VCaP (cell line): ENCODE data around the gene TXNDC8.
A peak's percentile ranks its signal among the peaks of the same experiment; 100 is the strongest.

Experiments used
- H3K27ac ChIP-seq: fragments of 450-650 bp; 2 replicates; pipeline ENCODE4 v1.5.1; 2017
- CTCF ChIP-seq: fragments of 450-650 bp; conservative IDR thresholded peaks from 2 replicates; pipeline ENCODE4 v1.5.1; 2017; ENCODE audit warnings: mild to moderate bottlenecking, moderate library complexity

TXNDC8 gene

DNA sequence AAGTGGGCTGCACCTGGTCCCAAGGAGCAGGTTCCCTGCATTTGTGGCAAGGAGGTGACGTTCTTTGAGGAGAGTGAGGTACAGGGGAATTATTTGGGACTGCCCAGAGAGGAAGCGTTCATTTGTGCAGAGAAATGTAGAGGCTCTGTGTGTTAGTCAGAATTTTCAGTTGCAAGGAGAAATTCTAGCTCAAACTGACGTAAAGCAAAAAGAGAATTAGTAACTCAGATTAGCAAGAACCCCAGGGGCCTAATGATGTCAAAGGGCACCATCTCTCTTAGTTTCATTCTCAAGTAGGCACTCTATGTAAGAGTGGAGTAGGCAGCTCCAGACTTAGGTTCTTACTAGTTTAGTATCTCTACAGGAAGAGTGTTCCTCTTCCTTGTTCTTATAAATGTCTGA, 79.0 kb downstream of the TXNDC8 start:
- H3K27ac ChIP-seq = no peak overlapping the region
- TF ChIP-seq CTCF = no peak

- no peak overlapping the region for H3K27ac ChIP-seq
- TF ChIP-seq CTCF = no peak
Measured at GRCh38 chr9:110257956-110258355, 79.7 kb downstream of the TXNDC8 start.

- peak overlapping the region; percentile 93 for H3K27ac ChIP-seq
- no peak for TF ChIP-seq CTCF
Measured at GRCh38 chr9:110257097-110257841, 80.4 kb downstream of the TXNDC8 start.

DNA sequence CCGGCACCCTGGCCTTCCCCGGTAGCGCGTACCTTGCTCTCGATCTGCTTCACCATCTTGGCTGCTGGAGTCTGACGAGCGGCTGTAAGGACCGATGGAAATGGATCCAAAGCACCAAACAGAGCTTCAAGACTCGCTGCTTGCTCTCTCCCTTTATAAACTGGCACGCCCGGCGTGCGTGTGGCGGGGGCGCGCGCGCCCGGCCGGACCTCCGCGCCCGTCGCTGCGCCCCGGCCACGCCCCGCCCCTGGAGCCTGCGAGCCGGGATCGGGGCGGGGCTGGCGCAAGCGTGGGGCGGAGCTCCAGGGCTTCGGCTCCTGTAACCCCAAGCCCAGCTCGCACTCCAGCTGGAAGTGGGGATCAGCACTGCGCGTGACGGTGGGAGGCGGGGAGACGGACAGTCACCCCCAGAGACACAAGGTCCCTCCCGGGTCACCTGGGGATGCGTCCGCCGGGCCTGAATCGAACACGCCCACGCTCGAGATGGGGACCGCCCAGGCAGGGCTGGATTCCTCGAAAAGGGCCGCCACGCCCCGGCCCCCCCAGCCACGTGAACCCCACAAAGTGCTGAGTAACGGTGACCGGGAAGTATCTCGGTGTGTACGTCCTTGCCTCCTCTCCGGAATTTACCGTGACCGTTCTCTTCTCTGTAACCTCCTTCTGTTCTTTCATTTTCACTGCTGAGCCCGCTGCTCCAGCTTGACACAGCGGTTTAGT, 81.1 kb downstream of the TXNDC8 start, which contains the start of gene TXN:
Gene TXN (minus strand): TSS at position 128 of the 717 bp plus-strand sequence. CDS start 72 bp downstream, at position 56.
- no peak for TF ChIP-seq CTCF
- H3K27ac ChIP-seq = peak within 1 kb of the TSS; percentile 93

DNA sequence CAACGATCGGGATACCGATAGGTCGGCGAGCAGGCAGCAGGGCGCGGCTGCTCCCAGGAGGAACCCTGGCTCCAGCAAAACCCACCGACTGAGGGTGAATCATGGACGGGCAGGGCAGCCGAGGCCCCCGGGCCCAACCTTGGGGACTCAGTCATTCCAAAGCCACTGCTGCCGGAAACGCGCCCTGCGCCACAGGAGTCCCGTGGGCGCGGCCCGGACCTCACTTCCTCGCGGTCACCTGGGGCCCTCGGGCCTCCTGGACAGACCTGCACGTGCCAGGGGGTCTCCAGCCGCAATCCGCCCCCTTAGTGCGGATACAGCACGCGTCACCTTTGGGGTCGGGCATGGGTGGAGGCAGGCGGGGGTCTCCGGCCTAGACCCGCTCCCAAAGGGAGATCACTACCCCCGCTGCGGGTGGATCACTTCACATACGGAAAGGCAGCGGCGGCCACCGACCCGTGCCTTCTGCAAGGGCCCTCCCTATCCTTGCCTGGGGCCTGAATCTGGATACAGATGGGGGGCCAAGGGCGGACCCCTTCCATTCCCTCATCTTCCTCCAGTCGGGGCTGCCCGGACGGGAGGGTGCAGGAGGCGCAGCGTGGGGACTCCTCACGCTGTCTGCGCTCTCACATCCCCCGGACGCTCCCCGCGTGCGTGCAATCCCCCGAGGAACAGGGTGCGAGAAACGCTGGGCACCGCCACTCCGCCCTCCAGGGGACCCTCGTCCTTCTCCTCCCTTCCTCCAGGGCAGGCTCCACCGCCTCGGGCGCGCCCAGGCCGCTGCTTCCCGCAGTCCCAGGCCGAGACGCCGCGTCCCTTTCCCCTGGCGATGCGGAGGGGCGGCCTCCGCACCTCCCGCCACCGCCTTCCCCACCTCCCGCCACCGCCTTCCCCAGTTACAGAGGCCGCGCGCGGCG, 81.9 kb downstream of the TXNDC8 start:
- H3K27ac ChIP-seq = peak overlapping the region; percentile 93
- TF ChIP-seq CTCF = no peak

- H3K27ac ChIP-seq = peak overlapping the region; percentile 93
- TF ChIP-seq CTCF = no peak
Measured at GRCh38 chr9:110255034-110255462, 82.6 kb downstream of the TXNDC8 start.

DNA sequence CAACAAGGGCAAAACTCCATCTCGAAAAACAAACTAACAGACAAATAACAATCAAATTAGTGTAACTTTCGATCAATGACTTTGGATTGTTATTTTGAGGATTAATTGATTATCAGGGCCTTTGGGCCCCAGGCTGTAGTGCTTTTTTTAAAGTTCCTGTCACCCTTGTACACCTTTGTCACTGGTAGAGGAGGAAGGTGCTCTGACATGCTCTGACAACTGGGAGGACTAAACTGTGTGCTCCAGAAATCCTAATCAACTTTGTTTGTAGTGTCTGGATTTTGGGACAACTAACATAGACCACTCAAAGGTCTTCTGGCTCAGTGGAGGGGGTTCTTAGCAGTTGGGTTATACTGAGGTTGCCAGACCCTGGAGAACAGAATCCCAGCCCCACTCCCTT, 83.2 kb downstream of the TXNDC8 start:
- H3K27ac ChIP-seq = peak overlapping the region; percentile 93
- TF ChIP-seq CTCF = no peak
